H9 (cell line): ENCODE data around the gene ARPP21. TPM values are rescaled to one million over a fixed set of nuclear protein-coding genes. Genes with fewer than 3 reads are reported as not detected.

Experiments used
- DNase-seq: peaks from one replicate; pipeline ENCODE4 v3.0.0-alpha.2; 2017
- H2AFZ ChIP-seq: one replicate; pipeline ENCODE4 v1.6.1; 2013; ENCODE audit warnings: mild to moderate bottlenecking, low read length, control low read depth, moderate library complexity
- H2AK5ac ChIP-seq: 2 replicates; pipeline ENCODE4 v1.6.1; 2013; ENCODE audit warnings: low read length, control low read depth, mixed read lengths; ENCODE audit not compliant: insufficient read length
- H2BK120ac ChIP-seq: one replicate; pipeline ENCODE4 v1.6.1; 2013; ENCODE audit warnings: low read depth, mild to moderate bottlenecking, low read length, control low read depth, inconsistent platforms; ENCODE audit not compliant: poor library complexity, severe bottlenecking
- H2BK12ac ChIP-seq: 2 replicates; pipeline ENCODE4 v1.6.1; 2013; ENCODE audit warnings: low read length, control low read depth, mixed read lengths, low read depth; ENCODE audit not compliant: insufficient read length
- H2BK15ac ChIP-seq: 2 replicates; pipeline ENCODE4 v1.6.1; 2013; ENCODE audit warnings: low read depth, low read length, control low read depth
- H2BK20ac ChIP-seq: one replicate; pipeline ENCODE4 v1.6.1; 2013; ENCODE audit warnings: low read depth, mild to moderate bottlenecking, low read length, control low read depth, inconsistent platforms; ENCODE audit not compliant: poor library complexity, severe bottlenecking
- H2BK5ac ChIP-seq: 2 replicates; pipeline ENCODE4 v1.6.1; 2013; ENCODE audit warnings: low read length, control low read depth, mixed read lengths; ENCODE audit not compliant: insufficient read length
- H3K14ac ChIP-seq: 2 replicates; pipeline ENCODE4 v1.6.1; 2013; ENCODE audit warnings: low read length, control low read depth; ENCODE audit not compliant: insufficient read depth
- H3K18ac ChIP-seq: 2 replicates; pipeline ENCODE4 v1.6.1; 2013; ENCODE audit warnings: low read depth, mild to moderate bottlenecking, mixed read lengths, low read length, control low read depth; ENCODE audit not compliant: insufficient read length
- H3K23ac ChIP-seq: 2 replicates; pipeline ENCODE4 v1.6.1; 2013; ENCODE audit warnings: low read length, control low read depth, mixed read lengths, low read depth; ENCODE audit not compliant: insufficient read length
- H3K23me2 ChIP-seq: 2 replicates; pipeline ENCODE4 v1.6.1; 2013; ENCODE audit warnings: low read depth, mild to moderate bottlenecking, mixed read lengths, low read length, control low read depth; ENCODE audit not compliant: insufficient read length, poor library complexity, severe bottlenecking
- H3K27ac ChIP-seq: 2 replicates; pipeline ENCODE4 v1.5.1; 2013; ENCODE audit warnings: low read length, control low read depth, mixed read lengths, low read depth; ENCODE audit not compliant: insufficient read length
- H3K27me3 ChIP-seq: 2 replicates; pipeline ENCODE4 v1.6.1; 2013; ENCODE audit warnings: low read length, control low read depth, inconsistent platforms; ENCODE audit not compliant: insufficient read depth
- H3K4ac ChIP-seq: 2 replicates; pipeline ENCODE4 v1.6.1; 2013; ENCODE audit warnings: low read depth, mild to moderate bottlenecking, control low read depth, inconsistent platforms, low read length, moderate library complexity
- H3K4me1 ChIP-seq: 2 replicates; pipeline ENCODE4 v1.6.1; 2013; ENCODE audit warnings: low read length, control low read depth, inconsistent platforms; ENCODE audit not compliant: insufficient read depth
- H3K4me2 ChIP-seq: 2 replicates; pipeline ENCODE4 v1.6.1; 2013; ENCODE audit warnings: low read length, control low read depth, mixed read lengths; ENCODE audit not compliant: insufficient read length, insufficient read depth
- H3K56ac ChIP-seq: 2 replicates; pipeline ENCODE4 v1.6.1; 2013; ENCODE audit warnings: low read depth, mild to moderate bottlenecking, mixed read lengths, low read length, control low read depth; ENCODE audit not compliant: insufficient read length
- H3K79me1 ChIP-seq: 2 replicates; pipeline ENCODE4 v1.6.1; 2013; ENCODE audit warnings: low read depth, mild to moderate bottlenecking, moderate library complexity, low read length, control low read depth, inconsistent platforms; ENCODE audit not compliant: insufficient read depth, poor library complexity, severe bottlenecking
- H3K79me2 ChIP-seq: 2 replicates; pipeline ENCODE4 v1.6.1; 2013; ENCODE audit warnings: low read length, control low read depth, inconsistent platforms; ENCODE audit not compliant: insufficient read depth
- H3K9ac ChIP-seq: 2 replicates; pipeline ENCODE4 v1.6.1; 2013; ENCODE audit warnings: low read length, control low read depth, mixed read lengths; ENCODE audit not compliant: insufficient read length; ENCODE audit errors: extremely low read depth
- H3K9me3 ChIP-seq: one replicate; pipeline ENCODE4 v1.6.1; 2013; ENCODE audit warnings: low read depth, low read length, inconsistent platforms; ENCODE audit not compliant: control insufficient read depth
- H3T11ph ChIP-seq: one replicate; pipeline ENCODE4 v1.6.1; 2013; ENCODE audit warnings: mild to moderate bottlenecking, low read length, control low read depth, inconsistent platforms
- H4K20me1 ChIP-seq: one replicate; pipeline ENCODE4 v1.6.1; 2013; ENCODE audit not compliant: control insufficient read depth, insufficient read length, insufficient read depth
- H4K5ac ChIP-seq: 2 replicates; pipeline ENCODE4 v1.6.1; 2013; ENCODE audit warnings: low read depth, mild to moderate bottlenecking, mixed read lengths, low read length, control low read depth; ENCODE audit not compliant: insufficient read length
- H4K8ac ChIP-seq: replicated peaks from 2 replicates; pipeline ENCODE4 v1.6.1; 2013; ENCODE audit warnings: low read length, control low read depth, mixed read lengths, low read depth; ENCODE audit not compliant: insufficient read length
- H4K91ac ChIP-seq: 2 replicates; pipeline ENCODE4 v1.6.1; 2013; ENCODE audit warnings: low read depth, mild to moderate bottlenecking, moderate library complexity, mixed read lengths, low read length, control low read depth; ENCODE audit not compliant: insufficient read length
- H3K27ac Mint-ChIP-seq, 3 experiments: 2 replicates in 2 of 3; 3 replicates in 1 of 3; pipeline ENCODE4 v1.8.0; 2020 to 2021; ENCODE audit warnings: mixed read lengths in 3 of 3, mild to moderate bottlenecking in 1 of 3, moderate library complexity in 1 of 3
- H3K27me3 Mint-ChIP-seq: 2 replicates; pipeline ENCODE4 v1.8.0; 2021; ENCODE audit warnings: low read depth, mild to moderate bottlenecking, moderate library complexity, mixed read lengths
- H3K36me3 Mint-ChIP-seq, 3 experiments: 2 replicates in 2 of 3; 3 replicates in 1 of 3; pipeline ENCODE4 v1.8.0; 2020 to 2021; ENCODE audit warnings: low read depth in 3 of 3, mixed read lengths in 3 of 3; ENCODE audit not compliant: insufficient read depth in 1 of 3
- H3K4me1 Mint-ChIP-seq, 2 experiments: 2 replicates each; pipeline ENCODE4 v1.8.0; 2020; ENCODE audit warnings: mixed read lengths in 2 of 2
- H3K4me3 Mint-ChIP-seq, 2 experiments: 2 replicates in 1 of 2; 3 replicates in 1 of 2; pipeline ENCODE4 v1.8.0; 2020 to 2021; ENCODE audit warnings: mild to moderate bottlenecking in 2 of 2, mixed read lengths in 2 of 2, moderate library complexity in 1 of 2
- H3K9me3 Mint-ChIP-seq, 2 experiments: 2 replicates in 1 of 2; 3 replicates in 1 of 2; pipeline ENCODE4 v1.8.0; 2020; ENCODE audit warnings: mild to moderate bottlenecking in 2 of 2, mixed read lengths in 2 of 2, moderate library complexity in 1 of 2
- CTCF ChIP-seq: fragments of 200-600 bp; sonication (generic); conservative IDR thresholded peaks from 3 replicates; pipeline ENCODE4 v1.8.0; 2021; ENCODE audit warnings: antibody characterized with exemption, mild to moderate bottlenecking
- whole genome bisulfite sequencing: extraction: QIAGEN DNeasy Blood & Tissue Kit; methylation state at CpG from one replicate; pipeline ENCODE4 v1.1.7; 2013; ENCODE audit warnings: missing lambda C conversion rate, low lambda C conversion rate, mixed read lengths; ENCODE audit not compliant: insufficient read length; ENCODE audit errors: extremely low coverage; 5-methylcytosine and 5-hydroxymethylcytosine counted together
- total RNA-seq: library from RNA; stranded (reverse); gene quantifications from 2 replicates; pipeline ENCODE4 v1.2.1, GENCODE V29; 2021

Gene ARPP21
- total RNA-seq, 1 experiment from 2014 or later, result not detected

- H3K4ac ChIP-seq, result no peak overlapping the region
- Mint-ChIP-seq H3K27me3 (peaks cover 72% of the 10 kb centered on the region), H3K9me3 (no peaks in the 10 kb centered on the region), H3K4me1 (no peaks in the 10 kb centered on the region), H3K36me3 (no peaks in the 10 kb centered on the region), H3K27ac (no peak overlapping the region), H3K4me3 (no peak overlapping the region)
- DNase-seq, result no peak
- no peaks in the 10 kb centered on the region for H3K4me1 ChIP-seq
- no peak overlapping the region for H3K18ac ChIP-seq
- H2BK5ac ChIP-seq, result no peak overlapping the region
- H3K9me3 ChIP-seq, result no peaks in the 10 kb centered on the region
- no peaks in the 10 kb centered on the region for H3K23me2 ChIP-seq
- H2AFZ ChIP-seq, result no peak overlapping the region
- H3K14ac ChIP-seq, result no peak overlapping the region
- no peak overlapping the region for H3K23ac ChIP-seq
- no peaks in the 10 kb centered on the region for H3K79me1 ChIP-seq
- no peak overlapping the region for H3K56ac ChIP-seq
- H2BK120ac ChIP-seq, result no peak overlapping the region
- H2BK15ac ChIP-seq, result no peak overlapping the region
- no peak overlapping the region for H2BK20ac ChIP-seq
- H3T11ph ChIP-seq, result no peak overlapping the region
- no peak overlapping the region for H3K27ac ChIP-seq
- no peak overlapping the region for H4K91ac ChIP-seq
- H3K4me2 ChIP-seq, result no peak overlapping the region
- H3K9ac ChIP-seq, result no peak overlapping the region
- H3K79me2 ChIP-seq, result no peaks in the 10 kb centered on the region
- H4K20me1 ChIP-seq, result no peaks in the 10 kb centered on the region
- H2BK12ac ChIP-seq, result no peak overlapping the region
- no peak overlapping the region for H4K8ac ChIP-seq
- peaks cover 6% of the 10 kb centered on the region; the same call in 1 of the 2 replicates for H3K27me3 ChIP-seq
- no peak overlapping the region for H2AK5ac ChIP-seq
- no CpG with 5 or more reads among the region's 1 CpG for WGBS
- no peak overlapping the region for H4K5ac ChIP-seq
- TF ChIP-seq CTCF, result no peak
Measured at GRCh38 chr3:35718921-35719320, 79.6 kb downstream of the ARPP21 start.
